Measurements from ENCODE around the gene RTN3.
"Not testable (repeated sequence)": the region's sequence is repeated elsewhere in the genome, so short reads cannot be mapped to it uniquely, and the experiment has no call there.

Gene RTN3

DNA sequence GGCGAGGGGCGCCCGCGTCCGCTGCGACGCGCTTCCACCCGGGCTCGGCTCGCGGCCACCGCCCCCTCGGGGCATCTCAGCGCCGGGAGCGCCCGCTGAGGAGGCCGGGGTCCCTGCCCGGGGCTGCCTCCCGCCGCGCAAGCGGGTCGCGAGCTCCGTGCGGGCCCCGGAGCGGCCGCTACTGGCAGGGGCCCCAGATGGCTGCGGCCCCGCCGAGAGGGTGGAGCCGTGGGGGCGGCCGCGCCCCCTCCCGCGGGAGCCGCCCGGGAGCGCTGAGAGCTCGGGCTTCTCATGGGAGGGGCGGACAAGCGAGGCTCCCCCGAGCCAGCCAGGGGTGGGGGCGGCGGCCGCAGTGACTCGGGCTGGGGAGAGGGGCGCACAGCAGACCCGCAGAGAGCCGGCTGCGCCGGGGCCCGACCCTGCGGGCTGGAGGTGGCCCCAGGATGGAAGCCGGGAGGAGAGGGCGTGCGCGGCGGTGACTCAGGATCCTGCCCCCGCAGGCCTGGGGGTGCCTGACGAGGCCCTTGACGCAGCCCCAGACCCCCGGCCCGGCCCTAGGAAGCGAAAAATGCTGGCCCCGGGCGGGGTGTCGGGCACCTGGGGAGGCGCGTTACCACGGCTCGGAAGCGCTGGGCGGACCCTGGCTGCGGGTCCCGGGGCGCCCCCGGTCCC is 87.9 kb downstream of the RTN3 start:
- Histone ChIP-seq H3K4me1 (ENCODE audit: control insufficient read depth, insufficient read depth, low read length) (peaks cover 9% of the 10 kb centered on the region), H3K9ac (ENCODE audit: low read length) (no peak overlapping the region), H3K27me3 (ENCODE audit: control insufficient read depth, insufficient read depth, low read length) (no peaks in the 10 kb centered on the region), H3K36me3 (ENCODE audit: control insufficient read depth, insufficient read depth, low read length) (no peaks in the 10 kb centered on the region), H3K27ac (ENCODE audit: low read depth, low read length) (peak overlapping the region; percentile 70), H3K4me3 (ENCODE audit: low read length) (peak overlapping the region; percentile 68)

DNA sequence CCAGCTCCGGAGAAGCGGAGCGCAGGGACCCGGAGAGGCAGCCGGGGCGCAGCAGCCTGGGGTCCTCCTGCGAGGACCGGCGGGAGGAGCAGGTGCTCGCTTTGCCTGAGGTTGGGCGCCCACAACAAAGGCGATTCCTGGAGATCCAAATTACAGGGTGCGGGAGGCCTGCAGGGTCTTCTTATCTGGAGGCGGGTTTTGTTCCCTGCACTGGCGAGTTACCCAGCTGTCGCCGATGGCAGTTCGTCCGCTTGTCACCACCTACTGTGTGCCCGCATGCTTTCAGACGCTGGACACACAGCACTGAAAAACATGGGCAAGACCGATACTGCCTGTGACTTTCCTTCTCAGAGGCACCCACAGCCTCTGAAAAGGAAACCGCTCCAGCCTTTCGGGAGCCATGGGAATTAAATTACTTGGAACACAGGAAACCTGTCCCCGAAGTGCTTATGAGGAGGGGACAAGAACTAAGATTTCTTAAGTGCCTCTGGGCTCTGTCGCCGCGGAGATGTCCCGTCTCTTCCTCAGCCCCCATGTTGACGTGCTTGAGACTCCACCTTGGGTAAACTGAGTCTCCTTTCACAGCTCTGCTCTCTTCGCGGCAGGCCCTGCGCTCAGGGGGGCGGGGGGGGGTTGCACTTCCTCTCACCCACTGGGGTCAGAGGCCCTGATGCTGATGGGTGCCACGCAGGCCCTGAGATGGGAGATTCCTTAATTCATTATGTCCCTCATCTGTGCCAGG is 88.6 kb downstream of the RTN3 start:
- peak overlapping the region; percentile 68 for H3K4me3 ChIP-seq (ENCODE audit: low read length)
- no peaks in the 10 kb centered on the region for H3K27me3 ChIP-seq (ENCODE audit: control insufficient read depth, insufficient read depth, low read length)
- H3K36me3 ChIP-seq (ENCODE audit: control insufficient read depth, insufficient read depth, low read length) = no peaks in the 10 kb centered on the region
- H3K4me1 ChIP-seq (ENCODE audit: control insufficient read depth, insufficient read depth, low read length) = peaks cover 4% of the 10 kb centered on the region
- no peak overlapping the region for H3K27ac ChIP-seq (ENCODE audit: low read depth, low read length)
- H3K9ac ChIP-seq (ENCODE audit: low read length) = no peak overlapping the region

DNA sequence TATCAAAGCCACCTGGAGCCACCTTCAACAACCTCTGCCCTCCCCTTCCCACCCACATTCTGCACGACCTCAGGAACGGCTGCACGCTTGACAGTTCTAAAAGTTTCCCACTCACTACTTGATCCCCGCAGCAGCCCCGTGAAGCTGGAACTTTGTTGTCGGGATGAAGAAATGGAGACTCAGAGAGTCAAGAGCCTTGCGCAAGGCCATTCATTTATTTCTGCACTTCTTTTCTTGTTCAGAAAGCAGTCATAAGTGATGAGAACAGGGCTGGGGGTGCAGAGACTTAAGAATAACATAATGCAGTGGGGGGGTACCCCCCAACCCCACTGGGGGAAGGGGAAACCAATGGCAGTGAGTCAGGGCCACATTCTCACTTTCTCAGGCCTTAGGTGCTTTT is 89.5 kb downstream of the RTN3 start:
- no peak overlapping the region for H3K27ac ChIP-seq (ENCODE audit: low read depth, low read length)
- no peak overlapping the region for H3K9ac ChIP-seq (ENCODE audit: low read length)
- peaks cover 4% of the 10 kb centered on the region for H3K4me1 ChIP-seq (ENCODE audit: control insufficient read depth, insufficient read depth, low read length)
- no peak overlapping the region for H3K4me3 ChIP-seq (ENCODE audit: low read length)
- no peaks in the 10 kb centered on the region for H3K36me3 ChIP-seq (ENCODE audit: control insufficient read depth, insufficient read depth, low read length)
- no peaks in the 10 kb centered on the region for H3K27me3 ChIP-seq (ENCODE audit: control insufficient read depth, insufficient read depth, low read length)

DNA sequence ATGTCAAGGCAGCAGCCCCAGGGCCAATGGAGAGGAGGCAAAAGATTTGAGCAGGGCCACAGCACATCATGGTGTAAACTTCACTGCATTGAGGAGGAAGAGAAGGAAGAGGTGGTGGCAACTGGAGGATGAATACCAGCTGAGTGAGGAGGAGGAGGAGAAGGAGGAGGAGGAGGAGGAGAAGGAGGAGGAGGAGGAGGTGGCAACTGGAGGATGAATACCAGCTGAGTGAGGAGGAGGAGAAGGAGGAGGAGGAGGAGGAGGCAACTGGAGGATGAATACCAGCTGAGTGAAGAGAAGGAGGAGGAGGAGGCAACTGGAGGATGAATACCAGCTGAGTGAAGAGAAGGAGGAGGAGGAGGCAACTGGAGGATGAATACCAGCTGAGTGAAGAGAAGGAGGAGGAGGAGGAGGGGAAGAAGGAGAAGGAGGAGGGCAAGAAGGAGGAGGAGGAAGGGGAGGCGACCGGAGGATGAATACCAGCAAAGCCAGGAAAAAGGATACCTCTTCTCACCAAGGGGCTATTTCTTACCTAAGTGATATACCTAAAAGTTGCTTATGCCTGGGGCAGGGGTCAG is 90.5 kb downstream of the RTN3 start:
- H3K27ac ChIP-seq (ENCODE audit: low read depth, low read length); H3K4me1 ChIP-seq (ENCODE audit: control insufficient read depth, insufficient read depth, low read length); H3K36me3 ChIP-seq (ENCODE audit: control insufficient read depth, insufficient read depth, low read length); H3K9ac ChIP-seq (ENCODE audit: low read length); H3K4me3 ChIP-seq (ENCODE audit: low read length); H3K27me3 ChIP-seq (ENCODE audit: control insufficient read depth, insufficient read depth, low read length): not testable (repeated sequence)

DNA sequence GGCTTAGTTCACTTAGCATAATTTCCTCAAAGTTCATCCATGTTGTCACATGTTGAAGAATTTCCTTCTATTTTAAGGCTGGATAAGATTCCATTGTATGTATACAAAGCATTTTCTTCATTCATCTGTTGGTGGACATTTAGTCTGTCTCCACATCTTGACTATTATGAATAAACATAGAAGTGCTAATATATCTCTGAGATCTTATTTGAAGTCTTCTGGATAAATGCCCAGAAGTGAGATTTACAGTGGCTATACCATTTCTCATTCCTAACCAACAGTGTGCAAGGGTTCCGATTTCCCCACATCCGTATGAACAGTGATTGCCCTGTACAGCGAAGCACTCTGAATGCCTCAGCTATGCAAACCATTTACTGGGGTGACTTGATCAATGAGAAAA is 93.9 kb downstream of the RTN3 start:
- H3K4me1 ChIP-seq (ENCODE audit: control insufficient read depth, insufficient read depth, low read length) = no peaks in the 10 kb centered on the region
- H3K9ac ChIP-seq (ENCODE audit: low read length) = no peak overlapping the region
- no peak overlapping the region for H3K27ac ChIP-seq (ENCODE audit: low read depth, low read length)
- no peaks in the 10 kb centered on the region for H3K27me3 ChIP-seq (ENCODE audit: control insufficient read depth, insufficient read depth, low read length)
- no peaks in the 10 kb centered on the region for H3K36me3 ChIP-seq (ENCODE audit: control insufficient read depth, insufficient read depth, low read length)
- no peak overlapping the region for H3K4me3 ChIP-seq (ENCODE audit: low read length)

DNA sequence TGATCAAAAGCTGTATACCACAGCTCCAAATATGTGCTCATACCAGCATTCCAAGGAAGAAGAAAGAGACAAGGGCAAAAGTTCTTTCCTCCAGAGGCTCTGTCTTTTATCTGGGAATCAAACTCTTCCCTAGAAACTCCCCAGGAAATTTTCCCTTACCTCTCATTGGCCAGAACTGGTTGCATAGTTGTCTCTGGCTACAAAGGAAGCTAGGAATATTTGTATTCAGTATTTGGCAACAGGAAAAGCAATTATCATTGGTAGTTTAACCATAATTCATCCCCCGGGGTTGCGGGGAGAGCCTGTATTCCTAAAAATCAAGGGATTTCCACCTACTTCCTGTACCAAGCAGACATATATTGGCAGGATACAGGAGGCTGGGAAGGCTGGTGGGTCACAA is 97.7 kb downstream of the RTN3 start:
- no peaks in the 10 kb centered on the region for H3K4me1 ChIP-seq (ENCODE audit: control insufficient read depth, insufficient read depth, low read length)
- no peak overlapping the region for H3K4me3 ChIP-seq (ENCODE audit: low read length)
- no peak overlapping the region for H3K27ac ChIP-seq (ENCODE audit: low read depth, low read length)

DNA sequence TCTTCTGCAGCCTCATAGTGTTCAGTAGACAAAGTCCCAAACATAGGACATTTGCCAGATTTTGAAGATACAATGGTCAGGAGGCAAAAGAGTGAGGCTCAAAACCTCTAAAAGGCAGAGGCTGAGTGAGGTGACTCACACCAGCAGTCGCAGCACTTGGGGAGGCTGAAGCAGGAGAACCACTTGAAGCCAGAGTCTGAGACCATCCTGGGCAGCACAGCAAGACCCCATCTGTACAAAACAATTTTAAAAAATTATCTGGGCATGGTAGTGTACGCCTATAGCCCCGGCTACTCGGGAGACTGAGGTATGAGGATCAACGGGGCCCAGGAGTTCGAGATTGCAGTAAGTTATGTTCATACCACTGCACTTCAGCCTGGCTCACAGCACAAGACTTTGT is 101.4 kb downstream of the RTN3 start:
- Histone ChIP-seq H3K4me3 (ENCODE audit: low read length) (no peak overlapping the region), H3K36me3 (ENCODE audit: control insufficient read depth, insufficient read depth, low read length) (no peaks in the 10 kb centered on the region)

More for the DNA sequence above, 97.7 kb downstream of the RTN3 start:
- Histone ChIP-seq H3K27me3 (ENCODE audit: control insufficient read depth, insufficient read depth, low read length) (no peaks in the 10 kb centered on the region), H3K9ac (ENCODE audit: low read length) (no peak overlapping the region), H3K36me3 (ENCODE audit: control insufficient read depth, insufficient read depth, low read length) (no peaks in the 10 kb centered on the region)

DNA sequence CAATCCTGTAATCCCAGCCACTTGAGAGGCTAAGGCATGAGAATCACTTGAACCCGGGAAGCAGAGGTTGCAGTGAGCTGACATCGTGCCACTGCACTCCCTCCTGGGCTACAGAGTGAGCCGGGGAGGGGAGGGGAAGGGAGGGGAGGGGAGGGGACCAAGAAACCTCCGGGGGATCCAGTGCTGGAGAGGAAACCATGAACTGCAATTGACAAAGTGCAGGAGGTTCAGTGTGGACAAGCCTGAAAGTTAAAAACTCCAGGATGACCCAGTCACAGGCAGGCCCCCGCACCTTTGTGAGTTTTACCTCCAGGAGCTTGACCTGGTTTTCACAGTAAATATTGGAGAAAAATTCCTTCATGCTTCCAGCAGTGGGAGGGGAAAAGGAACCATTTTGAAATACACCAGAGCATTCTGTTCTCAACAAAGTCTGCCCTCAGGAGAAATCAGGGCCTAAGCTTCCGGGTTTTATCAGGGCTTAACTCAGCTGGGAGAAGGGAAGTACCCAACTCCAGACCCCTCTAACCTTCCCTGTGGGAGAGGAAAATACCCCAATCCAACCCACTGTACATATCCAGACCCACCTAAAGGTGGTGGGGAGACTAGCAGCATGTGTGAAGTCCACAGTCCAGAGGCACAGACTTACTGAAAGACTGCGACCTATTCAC is 102.8 kb downstream of the RTN3 start:
- no peak overlapping the region for H3K27ac ChIP-seq (ENCODE audit: low read depth, low read length)
- H3K27me3 ChIP-seq (ENCODE audit: control insufficient read depth, insufficient read depth, low read length) = no peaks in the 10 kb centered on the region

More for the DNA sequence above, 101.4 kb downstream of the RTN3 start:
- Histone ChIP-seq H3K27ac (ENCODE audit: low read depth, low read length) (no peak overlapping the region), H3K9ac (ENCODE audit: low read length) (no peak overlapping the region), H3K27me3 (ENCODE audit: control insufficient read depth, insufficient read depth, low read length) (no peaks in the 10 kb centered on the region), H3K4me1 (ENCODE audit: control insufficient read depth, insufficient read depth, low read length) (no peaks in the 10 kb centered on the region)

DNA sequence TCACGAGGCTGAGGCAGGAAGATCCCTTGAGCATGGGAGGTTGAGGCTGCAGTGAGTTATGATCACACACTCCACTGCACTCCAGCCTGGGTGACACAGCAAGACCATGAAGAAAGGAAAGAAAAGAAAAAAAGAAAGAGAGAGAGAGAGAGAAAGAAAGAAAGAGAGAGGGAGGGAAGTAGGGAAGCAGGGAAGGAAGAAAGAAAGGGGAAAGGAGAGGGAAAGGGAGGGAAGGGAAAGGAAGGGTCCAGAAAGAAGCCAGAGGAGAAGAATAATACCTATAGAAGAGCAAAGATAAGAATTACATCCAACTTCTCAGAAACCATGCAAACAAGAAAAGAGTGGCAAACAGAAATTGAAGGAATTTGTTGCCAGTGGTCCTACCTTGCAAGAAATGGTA is 104.5 kb downstream of the RTN3 start:
- Histone ChIP-seq H3K4me3 (ENCODE audit: low read length) (no peak overlapping the region), H3K27ac (ENCODE audit: low read depth, low read length) (no peak overlapping the region), H3K4me1 (ENCODE audit: control insufficient read depth, insufficient read depth, low read length) (no peaks in the 10 kb centered on the region), H3K27me3 (ENCODE audit: control insufficient read depth, insufficient read depth, low read length) (no peaks in the 10 kb centered on the region), H3K36me3 (ENCODE audit: control insufficient read depth, insufficient read depth, low read length) (no peaks in the 10 kb centered on the region), H3K9ac (ENCODE audit: low read length) (no peak overlapping the region)

More for the DNA sequence above, 102.8 kb downstream of the RTN3 start:
- H3K4me1 ChIP-seq (ENCODE audit: control insufficient read depth, insufficient read depth, low read length) = no peaks in the 10 kb centered on the region
- no peaks in the 10 kb centered on the region for H3K36me3 ChIP-seq (ENCODE audit: control insufficient read depth, insufficient read depth, low read length)
- H3K9ac ChIP-seq (ENCODE audit: low read length) = no peak overlapping the region
- H3K4me3 ChIP-seq (ENCODE audit: low read length) = no peak overlapping the region

DNA sequence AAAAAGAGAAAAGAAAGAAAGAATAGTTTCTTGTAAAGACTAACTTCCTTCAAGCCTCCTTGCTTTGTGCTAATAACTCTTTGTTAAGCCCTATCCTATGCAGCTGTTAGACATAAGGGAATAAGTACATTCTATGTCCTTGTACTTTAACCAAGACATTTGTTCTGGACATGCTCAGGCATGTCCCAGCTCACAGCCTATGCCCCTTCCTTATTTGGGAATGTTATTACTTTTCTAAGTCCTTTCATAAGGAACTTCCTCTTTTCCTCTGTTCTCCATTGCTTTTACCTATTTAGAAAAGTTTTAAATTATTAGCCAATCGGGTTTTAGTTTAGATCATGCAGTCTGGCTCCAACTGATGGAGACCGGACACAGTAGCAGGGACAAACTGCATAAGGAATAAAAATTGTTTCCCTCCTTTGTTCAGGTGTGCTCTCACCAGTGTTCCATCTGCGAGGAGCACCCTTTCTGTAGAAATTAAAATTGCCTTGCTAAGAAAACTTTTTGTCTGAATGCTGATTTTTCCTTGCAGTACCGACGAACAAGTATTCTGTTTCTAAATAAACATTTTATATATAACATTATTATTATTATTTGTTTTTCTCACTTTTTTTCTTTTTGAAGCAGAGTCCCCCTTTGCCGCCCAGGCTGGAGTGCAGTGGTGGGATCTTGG is 110.3 kb downstream of the RTN3 start:
- Histone ChIP-seq H3K4me3 (ENCODE audit: low read length) (no peak overlapping the region), H3K27me3 (ENCODE audit: control insufficient read depth, insufficient read depth, low read length) (no peaks in the 10 kb centered on the region), H3K36me3 (ENCODE audit: control insufficient read depth, insufficient read depth, low read length) (no peaks in the 10 kb centered on the region), H3K4me1 (ENCODE audit: control insufficient read depth, insufficient read depth, low read length) (no peaks in the 10 kb centered on the region), H3K9ac (ENCODE audit: low read length) (no peak overlapping the region), H3K27ac (ENCODE audit: low read depth, low read length) (no peak overlapping the region)

DNA sequence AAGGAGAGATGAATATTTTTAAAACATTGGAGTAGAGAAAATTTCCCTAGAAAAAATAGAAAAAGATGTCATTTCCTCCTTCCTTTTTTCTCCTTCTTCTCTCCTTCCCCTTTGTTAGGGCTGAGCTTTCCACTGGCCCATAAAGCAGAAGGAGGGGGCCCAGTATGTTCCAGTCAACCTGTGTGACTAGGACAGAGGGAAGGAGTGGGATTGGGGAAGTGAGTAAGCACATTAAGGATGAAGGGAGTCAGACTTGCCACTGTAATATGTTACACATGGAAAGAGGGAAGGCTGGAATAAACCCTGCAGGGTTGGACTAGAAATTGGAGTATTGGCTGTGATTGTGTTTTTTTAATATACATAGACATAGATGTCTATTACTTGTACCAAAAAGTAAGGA is 111.9 kb downstream of the RTN3 start:
- H3K4me3 ChIP-seq (ENCODE audit: low read length) = no peak overlapping the region
- no peaks in the 10 kb centered on the region for H3K27me3 ChIP-seq (ENCODE audit: control insufficient read depth, insufficient read depth, low read length)
- no peaks in the 10 kb centered on the region for H3K4me1 ChIP-seq (ENCODE audit: control insufficient read depth, insufficient read depth, low read length)
- H3K9ac ChIP-seq (ENCODE audit: low read length) = no peak overlapping the region
- no peak overlapping the region for H3K27ac ChIP-seq (ENCODE audit: low read depth, low read length)
- no peaks in the 10 kb centered on the region for H3K36me3 ChIP-seq (ENCODE audit: control insufficient read depth, insufficient read depth, low read length)

DNA sequence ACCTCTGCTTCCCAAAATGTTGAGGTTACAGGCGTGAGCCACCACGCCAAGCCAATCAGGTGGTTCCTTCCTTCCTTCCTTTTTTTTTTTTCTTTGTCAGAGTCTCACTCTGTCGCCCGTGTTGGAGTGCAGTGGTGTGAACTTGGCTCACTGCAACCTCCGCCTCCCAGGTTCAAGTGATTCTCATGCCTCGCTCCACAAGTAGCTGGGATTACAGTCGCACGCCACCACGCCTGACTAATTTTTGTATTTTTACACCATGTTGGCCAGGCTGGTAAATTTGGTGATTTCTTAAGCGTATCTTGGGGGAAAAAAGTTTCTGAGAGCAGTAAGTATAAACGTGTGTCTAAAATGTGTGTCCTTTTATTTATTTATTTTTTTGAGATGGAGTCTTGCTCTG is 113.8 kb downstream of the RTN3 start:
- H3K9ac ChIP-seq (ENCODE audit: low read length) = no peak overlapping the region
- no peaks in the 10 kb centered on the region for H3K36me3 ChIP-seq (ENCODE audit: control insufficient read depth, insufficient read depth, low read length)
- H3K27ac ChIP-seq (ENCODE audit: low read depth, low read length) = no peak overlapping the region
- H3K4me3 ChIP-seq (ENCODE audit: low read length) = no peak overlapping the region
- H3K27me3 ChIP-seq (ENCODE audit: control insufficient read depth, insufficient read depth, low read length) = no peaks in the 10 kb centered on the region
- no peaks in the 10 kb centered on the region for H3K4me1 ChIP-seq (ENCODE audit: control insufficient read depth, insufficient read depth, low read length)

Measured in rectal smooth muscle tissue (tissue), 1 donor.